Liver (tissue), 9 donors: Measurements from ENCODE around the gene SYCP1. TPM values are rescaled to one million over a fixed set of nuclear protein-coding genes. Genes with fewer than 3 reads are reported as not detected.

Experiments
- DNase-seq: peaks from one replicate; pipeline ENCODE4 v3.0.0-alpha.2; 2017; ENCODE audit warnings: low spot score
- H3K27ac ChIP-seq, 2 donors: one replicate each; pipeline ENCODE4 v1.7.0; 2013; ENCODE audit warnings: inconsistent platforms in 2 of 2, low read length in 2 of 2, control low read depth in 1 of 2, low read depth in 1 of 2, mild to moderate bottlenecking in 1 of 2
- H3K27me3 ChIP-seq, 4 donors: one replicate each; pipeline versions ENCODE4 v1.6.1 to v1.7.0; 2013; ENCODE audit warnings: low read length in 3 of 4, inconsistent platforms in 1 of 4, mild to moderate bottlenecking in 1 of 4, moderate library complexity in 1 of 4; ENCODE audit not compliant: control insufficient read depth in 4 of 4, insufficient read depth in 4 of 4
- H3K36me3 ChIP-seq, 4 donors: one replicate each; pipeline versions ENCODE4 v1.6.1 to v1.7.0; 2013; ENCODE audit warnings: low read length in 3 of 4, mild to moderate bottlenecking in 3 of 4, low read depth in 1 of 4, moderate library complexity in 1 of 4; ENCODE audit not compliant: control insufficient read depth in 4 of 4, insufficient read depth in 3 of 4
- H3K4me1 ChIP-seq, 4 donors: one replicate each; pipeline versions ENCODE4 v1.6.1 to v1.7.0; 2013; ENCODE audit warnings: low read length in 3 of 4, mild to moderate bottlenecking in 3 of 4, moderate library complexity in 1 of 4; ENCODE audit not compliant: control insufficient read depth in 4 of 4, insufficient read depth in 4 of 4
- H3K4me3 ChIP-seq, 3 donors: one replicate each; pipeline versions ENCODE4 v1.6.1 to v1.7.0; 2013; ENCODE audit warnings: low read length in 3 of 3, control low read depth in 1 of 3, low read depth in 1 of 3, mild to moderate bottlenecking in 1 of 3
- H3K9ac ChIP-seq, 2 donors: one replicate each; pipeline ENCODE4 v1.7.0; 2013; ENCODE audit warnings: low read length in 2 of 2, mild to moderate bottlenecking in 2 of 2, moderate library complexity in 2 of 2, control low read depth in 1 of 2, low read depth in 1 of 2
- H3K9me3 ChIP-seq, 4 donors: one replicate each; pipeline versions ENCODE4 v1.6.1 to v1.7.0; 2013; ENCODE audit warnings: low read length in 3 of 4; ENCODE audit not compliant: control insufficient read depth in 4 of 4
- ATF3 ChIP-seq: IDR thresholded peaks from 2 replicates; pipeline ENCODE4 v1.6.1; 2016; ENCODE audit warnings: antibody characterized with exemption
- CTCF ChIP-seq: fragments of 150-350 bp; IDR thresholded peaks from 2 replicates; pipeline ENCODE4 v1.5.1; 2017; ENCODE audit warnings: improper control_type of control experiment, low read depth, low read length; ENCODE audit not compliant: missing input control
- EGR1 ChIP-seq, 2 donors: IDR thresholded peaks; 2 replicates each; pipeline ENCODE4 v1.6.1; 2016 to 2018; ENCODE audit warnings: antibody characterized with exemption in 2 of 2, low read depth in 2 of 2
- FOXA1 ChIP-seq: IDR thresholded peaks from 2 replicates; pipeline ENCODE4 v1.6.1; 2016; ENCODE audit warnings: antibody characterized with exemption
- FOXA2 ChIP-seq: IDR thresholded peaks from 2 replicates; pipeline ENCODE4 v1.6.1; 2016; ENCODE audit warnings: antibody characterized with exemption
- GABPA ChIP-seq, 2 donors: IDR thresholded peaks in 1 of 2; conservative IDR thresholded peaks in 1 of 2; 2 replicates each; pipeline ENCODE4 v1.6.1; 2016; ENCODE audit warnings: antibody characterized with exemption in 2 of 2, mild to moderate bottlenecking in 1 of 2, moderate library complexity in 1 of 2
- HNF4A ChIP-seq, 2 donors: conservative IDR thresholded peaks; 2 replicates each; pipeline ENCODE4 v1.6.1; 2016; ENCODE audit warnings: antibody characterized with exemption in 2 of 2, mild to moderate bottlenecking in 2 of 2
- JUND ChIP-seq, 2 donors: IDR thresholded peaks; 2 replicates each; pipeline ENCODE4 v1.6.1; 2016; ENCODE audit warnings: antibody characterized with exemption in 2 of 2
- MAX ChIP-seq: IDR thresholded peaks from 2 replicates; pipeline ENCODE4 v1.6.1; 2016; ENCODE audit warnings: antibody characterized with exemption
- NR2F2 ChIP-seq: IDR thresholded peaks from 2 replicates; pipeline ENCODE4 v1.6.1; 2016; ENCODE audit warnings: antibody characterized with exemption
- RAD21 ChIP-seq, 2 donors: IDR thresholded peaks; 2 replicates each; pipeline ENCODE4 v1.6.1; 2016; ENCODE audit warnings: antibody characterized with exemption in 2 of 2, mild to moderate bottlenecking in 2 of 2
- REST ChIP-seq: IDR thresholded peaks from 2 replicates; pipeline ENCODE4 v1.6.1; 2016; ENCODE audit warnings: antibody characterized with exemption, mild to moderate bottlenecking
- RXRA ChIP-seq, 2 donors: IDR thresholded peaks; 2 replicates each; pipeline ENCODE4 v1.6.1; 2017 to 2018; ENCODE audit warnings: antibody characterized with exemption in 2 of 2, mild to moderate bottlenecking in 1 of 2
- SP1 ChIP-seq: IDR thresholded peaks from 2 replicates; pipeline ENCODE4 v1.6.1; 2018; ENCODE audit warnings: antibody characterized with exemption, mild to moderate bottlenecking
- TAF1 ChIP-seq: conservative IDR thresholded peaks from 2 replicates; pipeline ENCODE4 v1.6.1; 2016; ENCODE audit warnings: antibody characterized with exemption, mild to moderate bottlenecking
- YY1 ChIP-seq: IDR thresholded peaks from 2 replicates; pipeline ENCODE4 v1.6.1; 2016; ENCODE audit warnings: antibody characterized with exemption, mild to moderate bottlenecking
- ZBTB33 ChIP-seq: IDR thresholded peaks from 2 replicates; pipeline ENCODE4 v1.6.1; 2016; ENCODE audit warnings: antibody characterized with exemption
- WGBS: extraction: QIAGEN DNeasy Blood & Tissue Kit; methylation state at CpG from one replicate; pipeline ENCODE4 v1.1.7; 2013; 5-methylcytosine and 5-hydroxymethylcytosine counted together
- polyA plus RNA-seq, 2 donors: library from polyadenylated mRNA; stranded (reverse) in 1 of 2; unstranded in 1 of 2; fragments of 200-250 nt in 1 of 2; fragments of >200 nt in 1 of 2; fragmentation: Nextera tagmentation in 1 of 2; extraction: Ambion mirVana in 1 of 2; gene quantifications; one replicate each; pipeline versions ENCODE4 v1.2.1 to v1.2.3, GENCODE V29; 2013 to 2015
- total RNA-seq, 2 donors: library from RNA; depleted of rRNA; stranded (reverse); fragments of >200 nt; gene quantifications; one replicate each; pipeline ENCODE4 v1.2.3, GENCODE V29; 2014
- donor health status: healthy.
- donor health status: healthy.
- donor health status: healthy.
- donor health status: healthy.
- donor health status: healthy.

The SYCP1 gene
- total and polyA plus RNA-seq, 4 donors = 0.89 TPM; not detected in 3

- TF ChIP-seq REST = no peak
Measured at GRCh38 chr1:114926607-114927006, 71.9 kb downstream of the SYCP1 start (continued).

DNA sequence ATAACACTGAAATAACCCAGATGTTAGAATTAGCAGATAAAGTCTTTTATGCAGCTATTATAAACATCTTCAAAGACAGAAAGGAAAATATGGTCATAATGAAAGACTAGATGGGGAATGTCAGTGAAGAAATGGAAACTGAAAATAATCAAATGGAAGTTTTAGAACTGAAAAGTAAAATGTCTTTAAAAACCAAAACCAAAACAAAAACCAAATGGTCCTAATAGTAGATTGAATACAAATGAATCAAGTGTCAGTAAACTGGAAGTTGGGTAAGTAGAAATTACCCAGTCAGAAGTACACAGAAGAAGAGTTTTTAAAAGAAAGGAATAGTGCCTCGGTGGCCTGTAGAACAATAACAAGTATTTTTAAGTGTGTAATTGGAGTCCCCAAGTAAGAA lies 72.7 kb downstream of the SYCP1 start:
- Histone ChIP-seq H3K4me1 (no peaks in the 10 kb centered on the region), H3K4me3 (no peak overlapping the region), H3K27me3 (no peaks in the 10 kb centered on the region), H3K27ac (no peak overlapping the region), H3K36me3 (no peaks in the 10 kb centered on the region), H3K9ac (no peak overlapping the region), H3K9me3 (peaks cover 0 to 3% (median under 1%) of the 10 kb centered on the region in 4 donors)
- no peak for TF ChIP-seq NR2F2
- no peak for TF ChIP-seq ZBTB33
- no peak for TF ChIP-seq MAX
- TF ChIP-seq CTCF = no peak
- no peak for TF ChIP-seq EGR1 (IDR thresholded peaks at IDR 0.05; ENCODE audit: low read depth in 2 of 2)
- no peak for TF ChIP-seq ATF3
- no peak for TF ChIP-seq HNF4A (conservative IDR thresholded peaks at IDR 0.05)
- no peak for TF ChIP-seq JUND (IDR thresholded peaks at IDR 0.05)
- no peak for TF ChIP-seq RXRA (IDR thresholded peaks at IDR 0.05)
- no peak for TF ChIP-seq YY1
- TF ChIP-seq RAD21 (IDR thresholded peaks at IDR 0.05) = no peak
- no peak for TF ChIP-seq GABPA (IDR thresholded peaks at IDR 0.05 in 1 of 2, conservative IDR thresholded peaks at IDR 0.05 in 1 of 2)
- TF ChIP-seq FOXA1 = no peak
- TF ChIP-seq TAF1 = no peak
- no peak for TF ChIP-seq FOXA2
- no peak for TF ChIP-seq SP1
- 84% methylated on average over 1 of the region's 1 CpG for WGBS
- no peak for DNase-seq
